WERI-Rb-1 (cell line): ENCODE results near the gene CHRNA4.

Source experiments
- DNase-seq: peaks from one replicate; pipeline ENCODE4 v3.0.0-alpha.2; 2020
- H3K27ac ChIP-seq: fragments of 250-450 bp; sonication (Bioruptor Pico); 2 replicates; pipeline ENCODE4 v1.5.1; 2020; ENCODE audit warnings: mild to moderate bottlenecking, moderate library complexity
- H3K27me3 ChIP-seq: fragments of 250-450 bp; sonication (Bioruptor Pico); 2 replicates; pipeline ENCODE4 v1.5.1; 2021; ENCODE audit warnings: mild to moderate bottlenecking, low read depth, moderate library complexity; ENCODE audit not compliant: insufficient read depth, severe bottlenecking
- H3K36me3 ChIP-seq: fragments of 250-450 bp; sonication (Bioruptor Pico); 2 replicates; pipeline ENCODE4 v1.5.1; 2020; ENCODE audit warnings: mild to moderate bottlenecking, moderate library complexity
- H3K4me3 ChIP-seq: 2 replicates; pipeline ENCODE4 v1.5.1; 2011; ENCODE audit warnings: low read depth, mild to moderate bottlenecking, control low read depth, low read length
- H3K9me3 ChIP-seq: fragments of 250-450 bp; sonication (Bioruptor Pico); 2 replicates; pipeline ENCODE4 v1.5.1; 2021; ENCODE audit warnings: mild to moderate bottlenecking, moderate library complexity; ENCODE audit not compliant: severe bottlenecking
- CTCF ChIP-seq: IDR thresholded peaks from 2 replicates; pipeline ENCODE4 v1.5.1; 2011; ENCODE audit warnings: low read depth, mild to moderate bottlenecking, control low read depth, inconsistent platforms, low read length

CHRNA4 gene

GRCh38 chr20:63354636-63355350, 6.4 kb downstream of the CHRNA4 start:
- Histone ChIP-seq H3K27me3 (no peaks in the 10 kb centered on the region), H3K9me3 (peaks cover 9% of the 10 kb centered on the region), H3K27ac (no peak overlapping the region), H3K36me3 (no peaks in the 10 kb centered on the region), H3K4me3 (no peak overlapping the region)
- no peak for DNase-seq
- TF ChIP-seq CTCF: no peak

- H3K27ac ChIP-seq: no peak overlapping the region
- H3K4me3 ChIP-seq: no peak overlapping the region
- DNase-seq: no peak
- TF ChIP-seq CTCF: no peak
- H3K36me3 ChIP-seq: no peaks in the 10 kb centered on the region
- peaks cover 9% of the 10 kb centered on the region for H3K9me3 ChIP-seq
- no peaks in the 10 kb centered on the region for H3K27me3 ChIP-seq
These were observed 8.3 kb downstream of the CHRNA4 start for GRCh38 chr20:63352811-63353221.

GRCh38 chr20:63351811-63352591, 9.1 kb downstream of the CHRNA4 start:
- H3K4me3 ChIP-seq: no peak overlapping the region
- no peak for TF ChIP-seq CTCF
- H3K27me3 ChIP-seq: no peaks in the 10 kb centered on the region
- H3K27ac ChIP-seq: no peak overlapping the region
- H3K36me3 ChIP-seq: no peaks in the 10 kb centered on the region
- no peak for DNase-seq
- peaks cover 9% of the 10 kb centered on the region for H3K9me3 ChIP-seq

GRCh38 chr20:63351326-63351700, 9.8 kb downstream of the CHRNA4 start:
- no peak overlapping the region for H3K27ac ChIP-seq
- H3K36me3 ChIP-seq: no peaks in the 10 kb centered on the region
- no peak for TF ChIP-seq CTCF
- H3K4me3 ChIP-seq: no peak overlapping the region
- no peaks in the 10 kb centered on the region for H3K27me3 ChIP-seq
- peaks cover 9% of the 10 kb centered on the region for H3K9me3 ChIP-seq
- no peak for DNase-seq

DNA sequence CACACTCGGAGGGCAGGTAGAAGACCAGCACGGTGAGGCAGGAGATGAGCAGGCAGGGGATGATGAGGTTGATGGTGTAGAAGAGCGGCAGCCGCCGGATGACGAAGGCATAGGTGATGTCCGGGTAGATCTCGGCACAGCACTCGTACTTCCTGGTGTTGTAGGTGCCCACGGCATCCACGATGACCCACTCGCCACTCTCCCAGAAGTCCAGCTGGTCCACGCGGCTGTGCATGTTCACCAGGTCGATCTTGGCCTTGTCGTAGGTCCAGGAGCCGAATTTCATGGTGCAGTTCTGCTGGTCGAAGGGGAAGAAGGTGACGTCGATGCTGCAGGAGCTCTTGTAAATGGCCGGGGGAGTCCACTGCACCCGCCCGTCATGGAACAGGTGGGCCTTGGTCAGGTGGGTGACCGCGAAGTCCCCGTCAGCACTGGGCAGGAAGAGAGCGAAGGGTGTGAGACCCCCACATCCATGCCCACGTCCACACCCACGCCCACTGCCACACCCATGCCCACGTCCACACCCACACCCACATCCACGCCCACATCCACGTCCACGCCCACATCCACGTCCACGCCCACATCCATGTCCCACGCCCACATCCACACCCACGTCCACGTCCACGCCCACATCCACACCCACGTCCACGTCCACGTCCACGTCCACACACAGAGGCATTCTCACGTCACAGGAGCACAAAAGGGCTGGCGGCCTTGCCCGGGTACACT, 10.4 kb downstream of the CHRNA4 start:
- Histone ChIP-seq H3K27ac (no peak overlapping the region), H3K36me3 (no peaks in the 10 kb centered on the region), H3K27me3 (no peaks in the 10 kb centered on the region), H3K9me3 (peaks cover 9% of the 10 kb centered on the region), H3K4me3 (no peak overlapping the region)
- no peak for DNase-seq
- TF ChIP-seq CTCF: no peak
